Stimulated activated naive CD8-positive, alpha-beta T cell treated with anti-CD3 and anti-CD28 coated beads, Interleukin-15, Interleukin-2, amounts not matched to agents 100 U/mL and 50 U/mL, for 24 hours (primary cell): ENCODE results near the gene LTBP1.

Experiments used
- ATAC-seq: fragments of 150-1000 bp; cut with Tn5 transposase; one replicate; pipeline ENCODE4 v1.10.0; 2021
- DNase-seq: peaks from one replicate; pipeline ENCODE4 v3.0.0; 2021

The LTBP1 gene

DNA sequence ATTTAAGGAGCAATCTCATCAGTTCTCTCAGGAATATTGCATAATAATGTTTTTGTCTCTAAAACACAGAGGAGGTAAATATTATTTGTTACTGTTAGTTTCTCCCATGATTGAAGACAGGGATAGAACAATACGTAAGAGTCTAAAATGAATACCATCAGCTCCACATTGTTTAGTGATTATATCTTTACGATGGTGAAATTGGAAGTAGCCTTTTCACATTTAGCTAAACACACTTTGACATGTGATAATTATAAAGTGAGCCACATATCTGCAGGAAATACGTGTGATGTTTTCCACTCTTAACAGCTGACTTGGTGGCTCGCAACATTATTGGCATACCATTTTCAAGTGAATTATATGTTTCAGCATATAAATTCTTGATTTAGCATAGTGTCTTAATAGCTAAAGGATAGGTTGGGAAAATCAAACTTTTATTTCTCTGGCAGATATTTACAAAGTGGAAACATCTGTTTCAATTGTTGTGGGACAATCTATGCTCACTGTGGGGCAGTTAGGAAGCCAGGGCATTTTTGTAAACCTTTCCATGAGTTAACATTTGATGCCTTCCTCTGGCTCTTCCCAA, 321.6 kb downstream of the LTBP1 start:
- DNase-seq, result no peak
- ATAC-seq, result no peak

DNA sequence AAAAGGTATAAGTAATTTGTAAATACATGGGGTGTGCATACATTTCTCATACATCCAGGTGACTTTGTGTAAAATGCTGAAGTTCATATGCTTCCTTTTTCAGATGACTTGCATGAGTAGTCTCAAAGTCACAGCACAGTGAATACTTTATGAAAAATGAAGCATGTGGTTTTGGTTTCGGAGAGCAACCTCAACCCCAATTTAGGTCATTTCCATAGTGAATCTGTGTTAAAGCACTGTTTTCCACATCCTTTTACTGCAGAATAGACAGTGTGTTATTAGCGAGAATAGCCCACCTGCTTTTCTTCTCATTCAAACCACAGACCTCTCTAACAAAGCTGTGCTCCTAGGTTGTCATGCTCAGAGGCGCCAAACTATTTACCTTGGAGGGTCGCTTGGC, 325.2 kb downstream of the LTBP1 start:
- ATAC-seq (peak; percentile 60), DNase-seq (no peak)

DNA sequence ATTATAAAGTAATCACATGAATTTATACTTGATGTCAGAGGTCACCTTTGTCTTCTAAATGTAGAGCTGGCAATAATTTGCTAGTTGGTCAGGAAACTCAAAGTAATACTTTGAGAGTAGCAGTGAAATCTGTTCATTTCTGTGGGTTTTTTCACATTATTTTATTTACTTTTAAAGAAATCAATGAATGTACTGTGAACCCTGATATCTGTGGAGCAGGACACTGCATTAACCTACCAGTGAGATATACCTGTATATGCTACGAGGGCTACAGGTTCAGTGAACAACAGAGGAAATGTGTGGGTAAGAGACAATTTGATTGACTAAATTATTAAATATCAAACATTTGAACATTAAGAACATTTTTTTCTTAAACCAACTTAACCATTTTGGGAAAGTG, 326.7 kb downstream of the LTBP1 start:
- ATAC-seq (no peak), DNase-seq (no peak)

DNA sequence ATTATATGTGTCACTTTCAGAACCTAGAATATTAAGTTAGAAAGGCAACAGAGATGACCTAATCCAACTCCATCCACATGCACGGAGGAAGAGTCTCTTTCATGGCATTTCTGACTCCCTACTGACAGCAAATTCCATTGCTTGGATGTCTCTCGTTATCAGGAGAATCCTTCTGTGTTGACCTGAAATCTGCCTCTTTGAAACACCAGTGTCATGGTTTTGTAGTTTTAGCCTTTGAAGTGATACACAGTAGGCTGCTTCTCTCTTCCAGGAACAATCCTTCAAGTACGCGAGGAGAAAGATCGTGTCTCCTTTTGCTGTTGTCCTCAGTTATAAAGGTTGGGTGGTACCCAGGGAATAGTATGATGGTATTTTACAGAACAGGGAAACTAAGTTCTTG, 327.8 kb downstream of the LTBP1 start:
- ATAC-seq (no peak), DNase-seq (no peak)

DNA sequence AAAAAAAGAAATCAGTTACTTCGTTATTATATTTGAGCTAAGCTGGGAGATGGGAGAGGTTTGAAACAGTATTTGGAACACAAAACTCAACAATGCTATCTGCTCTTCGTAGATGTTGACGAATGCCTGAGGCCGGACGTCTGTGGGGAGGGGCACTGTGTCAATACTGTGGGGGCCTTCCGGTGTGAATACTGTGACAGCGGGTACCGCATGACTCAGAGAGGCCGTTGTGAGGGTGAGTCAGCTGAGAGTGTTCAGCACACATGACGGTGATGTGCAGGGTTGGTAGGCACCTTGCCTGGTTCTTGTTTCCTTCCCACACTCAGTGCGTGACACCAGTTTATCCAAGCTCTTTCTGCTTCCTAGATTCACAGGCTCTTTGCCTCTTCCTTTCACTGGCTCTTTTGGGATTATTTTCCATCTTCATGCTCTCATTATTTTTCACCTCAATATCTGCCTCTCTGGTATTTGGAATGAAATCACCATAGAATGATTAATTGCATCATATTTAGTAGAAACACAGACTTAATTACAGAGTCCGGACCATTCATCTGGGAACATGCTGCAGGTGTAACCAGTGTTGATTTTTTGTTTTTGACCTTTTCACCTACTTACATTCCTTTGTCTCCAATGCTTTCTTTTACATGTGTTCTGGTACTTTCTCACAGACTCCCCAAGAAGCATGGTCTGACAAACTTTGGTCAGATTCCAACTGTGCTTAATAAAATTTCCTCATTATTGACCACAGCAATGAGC, 329.1 kb downstream of the LTBP1 start:
- peak; percentile 73 for ATAC-seq

DNA sequence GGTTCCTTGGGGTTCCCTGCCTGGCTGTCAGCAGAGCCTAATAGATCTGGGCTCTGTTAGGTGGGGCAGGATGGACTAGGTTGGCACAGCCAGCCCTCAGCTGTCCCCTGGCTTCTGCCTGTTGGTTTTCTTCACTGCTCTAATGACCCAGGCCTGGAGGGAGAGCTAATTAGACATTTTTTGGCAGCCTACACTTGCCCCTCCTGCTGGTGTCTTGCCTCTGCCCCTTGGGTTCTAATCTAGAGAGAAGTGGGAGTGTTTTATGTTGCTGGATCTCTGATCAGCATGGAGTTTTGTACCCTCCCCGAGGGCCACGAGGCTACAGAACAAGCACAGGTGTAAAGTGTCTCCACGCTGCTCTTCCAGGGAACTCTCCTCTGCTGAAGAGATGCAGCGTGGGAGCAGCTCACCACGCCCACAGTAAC, 330.3 kb downstream of the LTBP1 start:
- no peak for ATAC-seq
- no peak for DNase-seq

More for the DNA sequence above, 329.1 kb downstream of the LTBP1 start:
- peak; percentile 10 for DNase-seq

DNA sequence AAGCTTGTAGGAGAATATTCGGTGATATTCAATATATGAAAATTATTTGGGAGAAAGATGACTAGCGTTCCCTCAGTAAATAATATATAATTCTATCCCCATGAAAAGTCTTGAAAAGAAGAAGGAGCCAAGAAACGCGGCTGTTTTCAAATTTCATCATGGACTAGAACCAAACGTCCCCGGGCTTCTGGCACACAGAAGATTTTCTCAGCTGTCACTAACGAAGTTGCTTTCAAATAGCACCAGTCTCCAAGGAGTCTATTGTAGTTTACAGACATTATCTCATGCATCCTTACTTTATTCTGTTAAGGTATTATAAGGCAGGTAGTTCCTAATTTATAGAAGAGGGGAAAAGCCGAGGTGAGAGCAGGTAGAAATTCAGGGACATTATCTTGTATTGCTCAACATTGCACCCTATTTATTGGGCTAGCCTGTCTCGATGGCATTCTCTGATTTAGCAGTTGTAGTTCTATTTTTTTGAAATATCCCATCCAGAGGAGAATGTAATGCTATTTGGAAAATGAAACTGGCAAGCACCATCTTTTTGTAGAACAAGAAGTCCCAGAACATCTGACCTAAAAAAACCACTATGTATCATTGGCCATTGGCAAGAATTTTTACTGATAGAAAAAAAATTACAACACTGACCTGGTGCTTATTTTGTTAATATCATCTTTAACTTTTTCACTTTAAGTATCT, 331.6 kb downstream of the LTBP1 start:
- no peak for ATAC-seq
- no peak for DNase-seq

DNA sequence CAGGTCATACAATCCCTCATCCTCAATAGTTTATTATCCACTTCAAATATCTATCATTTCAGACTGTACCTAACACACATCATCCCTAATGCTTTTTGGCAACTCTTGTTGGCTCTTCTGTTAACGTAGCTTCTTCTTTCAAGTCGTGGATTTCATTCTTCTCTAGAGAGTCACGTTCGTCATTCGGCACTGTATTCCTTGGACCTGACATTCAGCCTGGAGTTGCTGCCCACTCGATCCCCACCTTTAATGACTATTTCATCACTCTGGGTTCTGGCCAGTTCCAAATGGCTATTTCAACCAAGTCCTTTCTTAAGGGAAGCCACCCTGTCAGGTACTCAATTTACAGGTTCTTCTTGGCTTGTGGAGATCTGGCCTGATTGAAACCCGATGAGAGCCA, 337.5 kb downstream of the LTBP1 start:
- ATAC-seq, result no peak
- no peak for DNase-seq

DNA sequence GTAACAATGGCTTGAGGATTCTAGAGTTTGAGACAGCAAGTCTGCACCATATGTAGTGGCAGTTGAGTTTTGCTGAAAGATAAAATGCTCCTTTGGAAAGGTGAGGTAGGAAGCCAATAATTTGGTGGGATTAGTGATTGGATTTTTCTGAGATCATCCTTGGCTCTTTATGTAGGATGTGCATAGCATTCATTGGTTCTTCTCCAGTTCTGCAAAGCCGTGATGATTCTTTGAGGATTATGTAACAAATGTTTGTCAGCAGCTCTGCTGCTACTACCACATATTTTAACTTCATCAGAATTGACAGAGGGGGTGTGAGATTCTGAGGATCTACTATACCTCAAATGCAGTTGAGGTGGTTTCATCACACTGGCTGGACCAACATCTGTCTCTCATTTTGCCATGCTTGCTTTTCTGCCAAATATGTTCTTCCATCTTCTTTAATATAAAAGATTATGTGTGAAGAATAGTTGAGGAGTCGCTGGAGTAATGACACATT, 340.8 kb downstream of the LTBP1 start:
- ATAC-seq (no peak), DNase-seq (no peak)

DNA sequence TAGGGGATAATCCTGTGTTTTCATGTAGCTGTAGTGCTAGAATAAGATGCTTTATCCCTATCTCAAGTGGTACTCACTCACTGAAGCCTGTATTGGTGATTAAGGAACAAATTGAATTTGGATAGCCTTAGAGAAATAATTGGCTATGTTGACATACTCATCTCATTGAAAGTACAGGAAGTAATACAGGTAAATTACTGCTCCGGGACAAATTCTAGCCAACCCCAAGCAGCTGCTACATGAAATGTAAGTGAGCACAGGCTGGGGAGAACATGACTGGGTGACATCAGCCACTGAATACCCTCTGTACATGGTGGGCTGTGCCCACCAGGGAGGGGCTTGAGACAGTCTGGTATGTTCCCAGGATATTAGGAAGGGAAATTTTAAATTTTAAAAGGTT, 341.3 kb downstream of the LTBP1 start:
- ATAC-seq (no peak), DNase-seq (no peak)

DNA sequence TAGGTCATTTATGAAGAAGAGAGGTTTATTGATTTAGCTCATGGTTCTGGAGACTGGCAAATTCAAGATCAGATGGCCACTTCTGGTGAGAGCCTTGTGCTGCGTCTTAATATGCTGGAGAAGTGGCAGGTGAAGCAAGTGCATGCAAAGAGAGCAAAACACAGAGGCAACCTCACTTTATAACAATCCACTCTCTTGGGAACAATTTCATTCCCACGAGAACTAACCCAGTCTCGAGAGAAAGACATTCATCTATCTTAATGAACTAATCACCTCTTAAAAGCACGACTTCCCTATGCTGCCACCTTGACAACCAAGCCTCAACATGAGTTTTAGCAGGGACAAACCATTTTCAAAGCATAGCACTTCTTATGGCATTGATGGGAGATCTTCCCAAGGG, 343.2 kb downstream of the LTBP1 start:
- no peak for DNase-seq
- ATAC-seq, result no peak

DNA sequence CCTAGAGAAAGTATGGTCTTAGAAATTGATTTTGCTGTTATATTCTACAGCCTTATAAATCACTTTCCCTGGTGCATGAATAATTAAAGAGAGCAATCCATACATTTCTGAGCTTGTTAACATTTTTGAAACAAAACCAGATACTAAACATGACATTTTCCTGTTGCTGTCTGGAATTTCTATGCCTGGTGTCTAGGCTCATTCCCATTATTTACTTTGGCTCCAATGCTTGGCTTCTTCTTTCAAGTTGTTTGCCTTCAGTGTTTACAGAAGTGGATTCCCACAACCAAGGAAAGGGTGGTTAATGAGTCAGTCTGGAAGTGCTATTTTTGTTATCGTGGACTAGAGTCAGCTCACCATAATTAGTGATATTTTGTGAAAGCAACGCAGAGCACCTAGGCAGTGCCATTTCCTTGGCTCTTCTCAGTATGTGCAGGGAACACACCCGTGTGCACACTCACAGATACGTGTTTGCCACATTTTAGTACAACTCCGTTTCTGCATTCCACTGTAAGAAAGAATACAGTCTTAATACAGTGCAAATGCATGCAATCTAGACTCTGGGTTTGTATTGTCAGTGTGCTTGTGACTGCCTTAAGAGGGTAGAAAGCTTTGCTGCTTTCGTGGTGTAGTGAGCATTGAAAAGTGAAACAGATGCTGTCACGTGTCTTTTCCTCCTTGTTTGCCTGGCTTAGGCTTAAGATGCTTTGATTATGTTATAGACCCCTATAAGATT, 344.7 kb downstream of the LTBP1 start:
- DNase-seq (no peak), ATAC-seq (no peak)

DNA sequence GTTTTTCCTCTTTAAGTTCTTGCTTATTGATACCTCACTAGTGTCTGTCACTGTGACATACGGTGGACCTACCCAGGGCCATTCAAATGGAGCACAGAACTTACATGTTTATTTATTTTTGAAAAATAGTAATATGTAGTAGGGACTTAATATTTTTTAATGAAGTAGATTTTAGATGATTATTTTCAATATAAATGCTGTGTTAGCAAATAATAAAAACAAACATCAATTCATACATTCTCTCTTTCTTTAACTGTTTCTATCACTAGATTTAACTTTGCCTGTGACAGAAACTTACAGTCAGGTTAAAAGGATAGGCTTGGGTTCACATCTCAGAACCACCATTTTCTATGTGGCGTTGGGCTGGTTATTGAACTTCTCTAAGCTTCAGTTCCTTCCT, 345.3 kb downstream of the LTBP1 start:
- ATAC-seq (no peak), DNase-seq (no peak)

DNA sequence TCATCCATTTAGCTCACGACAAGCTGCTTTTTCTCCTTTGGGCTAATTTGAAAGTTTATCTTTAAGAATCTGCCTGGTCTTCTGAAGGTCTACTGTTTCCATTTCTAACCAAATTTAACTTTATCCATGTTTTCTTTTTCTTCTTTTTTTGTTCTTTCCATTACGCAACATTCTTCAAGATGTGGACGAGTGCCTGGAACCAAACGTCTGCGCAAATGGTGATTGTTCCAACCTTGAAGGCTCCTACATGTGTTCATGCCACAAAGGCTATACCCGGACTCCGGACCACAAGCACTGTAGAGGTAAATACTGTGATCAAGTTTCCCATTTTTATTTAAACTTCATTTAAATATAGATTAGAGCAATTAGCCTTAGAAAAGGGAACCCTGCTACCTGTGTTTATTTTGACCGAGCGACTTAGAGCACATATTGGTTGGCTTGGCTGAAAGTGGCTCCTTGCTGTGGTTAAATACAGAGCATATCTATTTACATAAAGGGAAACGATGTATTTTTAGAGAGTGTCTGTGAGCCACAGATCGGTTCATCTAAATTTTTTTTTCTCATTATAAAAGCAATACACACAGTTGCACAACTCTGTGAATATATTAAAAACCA, 346.3 kb downstream of the LTBP1 start:
- ATAC-seq (no peak), DNase-seq (no peak)

DNA sequence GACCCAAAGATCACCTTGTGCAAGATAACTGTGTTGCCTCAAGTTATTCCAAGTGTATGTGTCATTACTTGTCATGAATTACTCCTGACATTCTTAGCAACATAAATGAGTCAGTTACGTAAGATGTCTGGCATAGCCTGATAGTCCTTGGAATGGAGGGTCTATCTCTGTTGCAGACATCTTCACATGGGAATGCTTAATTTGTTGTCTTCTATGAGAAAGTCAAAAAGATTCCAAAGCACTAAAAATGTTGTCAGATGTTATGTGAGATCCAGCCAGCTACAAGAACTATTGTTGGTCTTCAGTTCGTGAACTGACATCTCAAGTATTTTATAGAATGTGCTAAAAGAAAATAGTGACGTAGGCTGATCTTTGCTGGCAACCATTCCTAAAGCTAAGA, 351.5 kb downstream of the LTBP1 start:
- no peak for ATAC-seq
- no peak for DNase-seq

DNA sequence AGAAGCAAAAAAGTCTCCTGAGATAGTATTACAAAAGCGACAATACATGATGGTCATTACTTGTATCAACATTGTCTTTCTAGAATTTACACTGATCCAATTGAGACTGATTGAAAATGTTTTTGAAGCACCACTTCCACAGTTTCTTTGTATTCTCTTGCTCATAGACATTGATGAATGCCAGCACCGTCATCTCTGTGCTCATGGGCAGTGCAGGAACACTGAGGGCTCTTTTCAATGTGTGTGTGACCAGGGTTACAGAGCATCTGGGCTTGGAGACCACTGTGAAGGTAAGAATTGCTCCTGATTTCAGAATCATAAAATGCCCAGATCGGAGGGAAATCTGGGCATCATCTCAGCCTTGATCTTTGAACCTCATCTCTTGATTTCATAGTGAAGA, 354.6 kb downstream of the LTBP1 start:
- no peak for DNase-seq
- ATAC-seq, result no peak

DNA sequence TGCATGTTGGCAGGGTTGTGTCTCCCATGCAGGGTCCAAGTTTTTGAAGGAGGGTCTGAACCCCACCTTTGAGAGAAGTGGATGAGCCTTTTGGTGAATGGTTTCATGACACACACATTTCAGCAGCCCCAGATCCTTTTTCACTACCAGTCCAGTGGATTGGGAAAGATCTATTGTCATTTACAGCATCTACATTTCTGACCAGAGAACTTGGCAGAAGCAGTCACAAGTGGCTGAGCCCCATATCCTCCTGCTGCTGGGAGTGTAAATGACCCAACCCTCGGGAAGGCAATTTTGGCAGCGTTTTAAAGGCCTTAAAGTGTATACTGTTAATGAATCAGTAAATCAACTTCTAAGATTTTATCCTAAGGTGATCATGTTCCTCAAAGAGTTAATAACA, 355.6 kb downstream of the LTBP1 start:
- no peak for DNase-seq
- ATAC-seq, result no peak

DNA sequence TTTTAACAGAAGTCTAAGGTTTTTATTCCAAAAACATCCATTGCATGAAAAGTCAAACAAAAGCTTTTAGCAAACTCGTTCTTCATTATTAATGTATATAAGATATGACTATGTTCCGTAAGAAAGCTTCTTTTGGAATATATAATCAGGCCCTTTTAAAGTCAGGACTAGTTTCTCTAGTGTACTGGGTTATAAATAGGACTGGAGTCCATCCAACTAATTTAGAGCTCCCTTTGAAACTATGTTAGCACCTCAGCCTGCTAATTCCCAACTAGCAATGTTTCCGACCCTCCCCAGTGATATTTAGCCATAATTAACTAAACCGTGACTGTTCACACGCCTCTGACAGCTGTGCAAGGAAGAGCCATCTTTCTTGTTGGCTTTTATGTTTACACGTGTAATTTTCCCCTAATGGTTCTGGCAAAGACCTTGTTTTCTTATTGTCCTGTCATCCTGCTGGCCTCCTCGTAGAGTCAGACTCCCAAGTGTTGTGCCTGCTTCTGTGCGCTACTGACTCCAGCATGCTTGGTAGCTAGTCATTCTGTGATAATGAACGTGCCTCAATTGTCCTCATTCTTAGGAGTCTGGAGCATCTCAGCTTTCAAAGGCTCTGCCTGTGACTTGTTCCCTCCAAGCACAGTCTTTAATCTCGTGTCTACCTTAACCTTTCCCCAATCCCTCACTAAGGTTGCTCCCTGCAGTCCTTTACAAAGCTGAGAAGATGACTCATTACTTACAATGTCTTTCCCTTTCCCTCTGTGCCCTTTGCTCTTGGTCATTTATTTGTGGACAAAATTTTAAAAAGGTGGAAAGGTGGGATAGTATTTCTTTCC, 357.5 kb downstream of the LTBP1 start:
- ATAC-seq (no peak), DNase-seq (no peak)

DNA sequence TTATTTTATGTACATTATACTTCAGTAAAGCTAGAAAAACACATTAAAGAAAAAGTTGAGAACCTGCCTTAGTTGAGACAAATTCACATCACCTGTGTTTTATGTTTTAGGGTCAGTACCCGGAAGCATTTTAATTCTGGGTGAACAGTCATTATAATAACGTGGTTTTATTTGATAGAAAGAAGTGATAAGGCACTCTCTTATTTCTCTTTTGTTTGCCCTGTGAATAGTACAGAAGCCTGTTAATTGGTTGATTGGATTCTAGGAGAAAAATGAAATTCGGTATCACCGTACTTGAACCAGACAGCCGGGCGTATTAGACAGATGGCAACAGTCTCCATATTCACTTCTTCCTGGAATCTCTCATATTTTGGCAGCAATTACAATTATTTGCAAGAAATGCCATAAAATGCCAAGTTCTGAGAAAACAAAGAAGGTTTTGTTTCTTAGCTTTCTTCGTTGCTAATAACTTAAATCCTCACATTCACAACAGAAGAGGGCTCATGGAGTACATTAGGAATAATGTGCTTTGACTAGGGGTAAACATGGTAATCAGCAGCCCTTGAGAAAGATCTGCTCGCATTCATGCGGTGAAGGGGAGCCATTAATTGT, 361.0 kb downstream of the LTBP1 start:
- DNase-seq (no peak), ATAC-seq (no peak)

DNA sequence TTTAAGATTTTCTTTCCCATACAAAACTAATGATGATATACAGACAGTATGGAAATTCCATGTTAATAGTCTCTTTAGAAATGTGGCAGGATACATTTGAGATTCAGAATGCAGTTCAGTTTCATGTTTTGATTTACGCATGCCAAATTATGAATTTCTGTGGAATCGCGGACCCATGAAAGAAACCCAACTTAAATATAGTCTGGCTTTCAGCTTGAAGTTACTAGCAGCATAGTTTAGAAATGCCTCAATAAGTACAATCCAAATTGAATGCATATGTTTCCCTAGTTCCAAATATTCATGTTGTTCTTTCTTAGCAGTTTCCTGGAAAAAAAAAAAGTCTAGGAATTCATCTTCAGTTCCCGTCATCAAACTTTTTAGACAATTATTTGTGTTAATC, 365.6 kb downstream of the LTBP1 start:
- DNase-seq (no peak), ATAC-seq (no peak)

DNA sequence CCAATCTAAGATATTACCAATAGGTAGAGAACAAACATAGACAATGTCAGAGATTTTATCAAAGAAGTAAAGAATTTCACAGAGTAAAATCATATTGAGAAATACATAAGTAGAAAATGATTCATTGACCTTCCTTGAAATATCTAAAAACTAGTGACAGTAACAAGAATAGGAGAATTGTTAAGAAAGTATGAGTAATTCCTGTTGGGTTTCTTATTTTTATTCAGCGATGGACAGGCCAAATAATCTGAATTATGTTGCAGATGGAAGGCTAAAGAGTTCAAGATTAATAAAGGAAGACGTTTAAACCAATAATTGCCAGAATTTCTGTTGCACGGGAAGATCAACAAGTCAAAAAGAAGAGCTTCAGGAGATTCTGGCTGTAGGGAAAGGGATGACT, 366.3 kb downstream of the LTBP1 start:
- DNase-seq, result no peak
- no peak for ATAC-seq
